GM21825 (cell line): ENCODE data around the gene HARBI1.

Source experiments
- ATAC-seq: cut with Tn5 transposase; IDR thresholded peaks from one replicate; pipeline ENCODE4 v1.9.1; 2021; ENCODE audit warnings: mild to moderate bottlenecking, moderate library complexity; ENCODE audit not compliant: unreplicated experiment

The HARBI1 gene

DNA sequence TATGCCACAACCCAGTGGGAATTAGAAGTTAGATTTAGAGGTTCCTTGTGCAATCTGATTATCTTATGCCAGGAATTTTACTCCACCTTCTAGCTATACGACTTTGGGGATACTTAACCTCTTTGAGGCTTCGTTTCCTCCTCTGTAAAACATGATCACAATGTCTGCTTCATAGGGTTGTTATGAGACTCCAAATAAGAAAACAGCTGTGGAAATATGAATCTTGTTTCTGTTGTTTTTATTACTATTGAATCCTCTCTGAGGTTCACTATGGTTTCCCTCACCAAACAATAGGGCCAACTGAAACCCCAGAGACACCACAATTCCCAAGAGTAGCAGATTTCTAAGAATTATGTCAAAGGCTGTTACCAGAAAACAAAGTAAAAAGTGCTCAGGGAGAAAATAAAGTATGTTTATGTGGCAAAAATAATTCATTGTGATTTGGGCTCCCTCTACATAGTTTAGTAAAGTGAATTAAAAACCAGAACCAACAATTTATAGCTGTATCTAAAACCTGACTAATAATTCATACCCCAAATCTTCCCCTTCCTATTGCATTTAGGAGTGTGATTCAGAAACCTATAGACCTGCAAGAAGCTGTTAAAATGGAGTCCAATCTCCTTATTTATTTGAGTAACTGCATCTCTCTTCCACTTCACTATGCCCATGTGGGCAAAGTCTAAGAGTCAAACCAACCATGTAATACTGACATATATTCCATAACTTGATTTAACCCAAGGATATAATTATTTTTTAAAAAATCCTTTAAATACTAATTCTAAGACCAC lies 61.6 kb downstream of the HARBI1 start:
- peak; percentile 57 for ATAC-seq

DNA sequence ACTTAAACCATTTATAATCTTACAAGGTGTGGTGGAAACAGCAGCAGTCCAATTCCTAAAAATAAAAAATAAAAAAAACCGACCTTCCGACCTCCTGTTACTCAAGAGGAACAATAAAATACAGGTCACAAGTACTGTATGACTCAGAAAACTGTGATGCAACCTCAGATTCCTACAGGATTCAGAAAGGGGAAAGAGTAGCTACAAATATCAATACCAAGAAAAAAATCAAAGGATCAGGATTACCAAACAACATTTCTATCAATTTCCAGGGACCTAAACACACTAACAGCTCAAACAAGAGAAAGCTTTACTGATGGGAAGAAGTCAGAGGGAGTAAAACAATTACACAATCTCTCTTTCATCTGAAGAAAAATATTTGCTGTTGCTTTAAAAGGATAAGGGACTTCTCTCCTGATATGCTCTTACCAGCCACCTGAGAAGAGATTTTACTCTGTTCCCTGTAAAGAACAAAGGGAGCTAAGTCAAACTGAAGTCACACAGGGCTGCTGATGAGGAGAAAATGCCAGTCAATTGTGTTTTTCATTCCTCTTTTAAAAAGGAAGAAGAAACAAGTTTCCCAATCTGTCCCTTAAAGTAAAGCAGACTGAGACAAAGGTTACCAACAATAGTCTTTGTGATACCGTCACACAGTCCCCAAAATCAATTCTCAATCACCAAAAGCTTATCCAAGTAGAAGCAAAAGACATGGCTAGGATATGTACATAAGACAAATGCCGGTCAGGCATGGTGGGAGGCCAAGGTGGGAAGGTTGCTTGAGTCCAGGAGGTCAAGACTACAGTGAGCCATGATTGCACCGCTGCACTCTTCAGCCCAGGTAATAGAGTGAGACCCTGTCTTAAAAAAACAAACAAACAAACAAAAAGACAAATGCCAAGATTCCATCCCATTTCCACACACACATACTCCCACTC lies 62.5 kb downstream of the HARBI1 start:
- peak; percentile 5 for ATAC-seq

DNA sequence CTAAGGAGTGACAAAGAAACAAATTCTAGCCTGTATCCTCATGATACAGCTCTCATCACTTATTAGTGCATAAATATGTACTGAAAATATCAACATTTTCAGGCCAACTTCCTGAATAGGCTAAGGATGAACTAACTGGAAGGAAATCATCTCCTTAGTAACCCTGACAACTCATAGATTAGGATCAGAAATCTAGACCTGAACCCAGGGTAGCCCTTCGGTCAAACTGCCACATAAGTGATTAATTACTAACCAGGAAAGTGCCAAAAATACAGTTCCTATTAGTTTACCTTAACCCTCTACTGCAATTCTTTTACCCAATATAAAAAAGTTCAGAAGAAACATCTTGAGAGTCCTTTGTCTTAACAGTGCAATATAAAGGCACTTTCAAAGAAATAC lies 63.2 kb downstream of the HARBI1 start:
- ATAC-seq = no peak
